Measurements from ENCODE around the gene OR6C2. TPM values are rescaled to one million over a fixed set of nuclear protein-coding genes. Genes with fewer than 3 reads are reported as not detected.
"Not testable (repeated sequence)": the region's sequence is repeated elsewhere in the genome, so short reads cannot be mapped to it uniquely, and the experiment has no call there.

Gene OR6C2
- total and polyA plus RNA-seq, 2 experiments from 2014 or later, result not detected

GRCh38 chr12:55420307-55420962, 23.4 kb upstream of the OR6C2 start:
- WGBS, 2 experiments (ENCODE audit: low coverage in 1 of 2, low lambda C conversion rate in 2 of 2, missing lambda C conversion rate in 2 of 2), result 25 to 35% methylated on average over 2 of the region's 2 CpGs

GRCh38 chr12:55425954-55426353, 17.9 kb upstream of the OR6C2 start, which contains the start of gene OR6C76:
TSS of gene OR6C76 (plus strand) at chr12:55426254. CDS start at chr12:55426254, 0 bp downstream.
- Histone ChIP-seq H3K4me1 (ENCODE audit: insufficient read depth) (no peaks in the 10 kb centered on the region), H3K4me2 (ENCODE audit: unreplicated experiment) (no peak within 1 kb of the TSS), H3K79me2 (ENCODE audit: insufficient read depth) (no peaks in the 10 kb centered on the region), H2AFZ (no peak within 1 kb of the TSS), H3K27me3 (replicated peaks; ENCODE audit: insufficient read depth) (no peaks in the 10 kb centered on the region), H3K9ac (no peak within 1 kb of the TSS), H3F3A (ENCODE audit: insufficient read depth) (no peaks in the 10 kb centered on the region), H3K27ac (no peak within 1 kb of the TSS), H3K9me2 (ENCODE audit: insufficient read depth) (no peaks in the 10 kb centered on the region), H3K9me3 (ENCODE audit: low read depth) (no peaks in the 10 kb centered on the region), H3K36me3 (ENCODE audit: low read depth) (no peaks in the 10 kb centered on the region), H4K20me1 (ENCODE audit: insufficient read depth) (no peaks in the 10 kb centered on the region), H3K4me3 (no peak within 1 kb of the TSS)
- 58 to 66% methylated on average over 4 of the region's 4 CpGs for WGBS, 2 experiments (ENCODE audit: low coverage in 1 of 2, low lambda C conversion rate in 2 of 2, missing lambda C conversion rate in 2 of 2)
- in situ Hi-C loops (cut with MboI), result no loop called here
- no peak for DNase-seq
- no peak for TF ChIP-seq EZH2phosphoT487 (IDR thresholded peaks at IDR 0.05; ENCODE audit: insufficient read depth, low read depth)
- TF ChIP-seq EZH2 (IDR thresholded peaks at IDR 0.05; ENCODE audit: insufficient read depth, poor library complexity, severe bottlenecking), result no peak

More at GRCh38 chr12:55420307-55420962, 23.4 kb upstream of the OR6C2 start:
- H3K4me2 ChIP-seq (ENCODE audit: unreplicated experiment), result no peak overlapping the region
- no peak overlapping the region for H3K9ac ChIP-seq
- H3K27ac ChIP-seq, result no peak overlapping the region
- H3K9me2 ChIP-seq (ENCODE audit: insufficient read depth), result no peaks in the 10 kb centered on the region
- H3F3A ChIP-seq (ENCODE audit: insufficient read depth), result no peaks in the 10 kb centered on the region
- H3K9me3 ChIP-seq (ENCODE audit: low read depth), result no peaks in the 10 kb centered on the region
- no peaks in the 10 kb centered on the region for H3K4me1 ChIP-seq (ENCODE audit: insufficient read depth)
- TF ChIP-seq EZH2phosphoT487 (IDR thresholded peaks at IDR 0.05; ENCODE audit: insufficient read depth, low read depth) (no peak), EZH2 (IDR thresholded peaks at IDR 0.05; ENCODE audit: insufficient read depth, poor library complexity, severe bottlenecking) (no peak)
- no peaks in the 10 kb centered on the region for H3K79me2 ChIP-seq (ENCODE audit: insufficient read depth)
- in situ Hi-C loops (cut with MboI), result no loop called here
- H3K4me3 ChIP-seq, result no peak overlapping the region
- no peak for DNase-seq
- no peaks in the 10 kb centered on the region for H3K27me3 ChIP-seq (replicated peaks; ENCODE audit: insufficient read depth)
- H3K36me3 ChIP-seq (ENCODE audit: low read depth), result no peaks in the 10 kb centered on the region
- no peaks in the 10 kb centered on the region for H4K20me1 ChIP-seq (ENCODE audit: insufficient read depth)
- H2AFZ ChIP-seq, result no peak overlapping the region

- no peak overlapping the region for H2AFZ ChIP-seq
- no peak overlapping the region for H3K4me3 ChIP-seq
- H3K4me2 ChIP-seq (ENCODE audit: unreplicated experiment), result no peak overlapping the region
- no peak for TF ChIP-seq EZH2phosphoT487 (IDR thresholded peaks at IDR 0.05; ENCODE audit: insufficient read depth, low read depth)
- no peak for DNase-seq
- H4K20me1 ChIP-seq (ENCODE audit: insufficient read depth), result no peaks in the 10 kb centered on the region
- no peaks in the 10 kb centered on the region for H3K4me1 ChIP-seq (ENCODE audit: insufficient read depth)
- no peaks in the 10 kb centered on the region for H3K27me3 ChIP-seq (replicated peaks; ENCODE audit: insufficient read depth)
- no peaks in the 10 kb centered on the region for H3K9me2 ChIP-seq (ENCODE audit: insufficient read depth)
- no peaks in the 10 kb centered on the region for H3K79me2 ChIP-seq (ENCODE audit: insufficient read depth)
- in situ Hi-C loops (cut with MboI), result no loop called here
- no peaks in the 10 kb centered on the region for H3F3A ChIP-seq (ENCODE audit: insufficient read depth)
- H3K9ac ChIP-seq, result no peak overlapping the region
- WGBS, 2 experiments (ENCODE audit: low coverage in 1 of 2, low lambda C conversion rate in 2 of 2, missing lambda C conversion rate in 2 of 2), result 0% methylated on average over 1 of the region's 1 CpG
- H3K36me3 ChIP-seq (ENCODE audit: low read depth), result no peaks in the 10 kb centered on the region
- no peaks in the 10 kb centered on the region for H3K9me3 ChIP-seq (ENCODE audit: low read depth)
- H3K27ac ChIP-seq, result no peak overlapping the region
These were observed 15.3 kb upstream of the OR6C2 start for GRCh38 chr12:55428331-55429243.

- H3K79me2 ChIP-seq (ENCODE audit: insufficient read depth); H2AFZ ChIP-seq; H3K27ac ChIP-seq; DNase-seq; in situ Hi-C loops (cut with MboI); H3K9me2 ChIP-seq (ENCODE audit: insufficient read depth); H3F3A ChIP-seq (ENCODE audit: insufficient read depth); H4K20me1 ChIP-seq (ENCODE audit: insufficient read depth); H3K9ac ChIP-seq; H3K4me3 ChIP-seq; H3K27me3 ChIP-seq (replicated peaks; ENCODE audit: insufficient read depth); H3K4me1 ChIP-seq (ENCODE audit: insufficient read depth); H3K36me3 ChIP-seq (ENCODE audit: low read depth); H3K4me2 ChIP-seq (ENCODE audit: unreplicated experiment); H3K9me3 ChIP-seq (ENCODE audit: low read depth): not testable (repeated sequence)
- 28 to 32% methylated on average over 5 of the region's 5 CpGs for WGBS, 2 experiments (ENCODE audit: low coverage in 1 of 2, low lambda C conversion rate in 2 of 2, missing lambda C conversion rate in 2 of 2)
These were observed 2.6 kb upstream of the OR6C2 start for GRCh38 chr12:55441233-55441632.

Data from GM23248 (cell line).